RCC 7860 (cell line): ENCODE data around the gene CKS1B.
A peak's percentile ranks its signal among the peaks of the same experiment; 100 is the strongest.

Experiments
- DNase-seq: peaks from one replicate; pipeline ENCODE4 v3.0.0-alpha.2; 2015; ENCODE audit warnings: low spot score
- FAIRE-seq: peaks from 2 replicates; lab custom pipeline; 2012; peaks lifted over from hg19 to GRCh38; lab: Jason Lieb, UNC

Gene CKS1B

DNA sequence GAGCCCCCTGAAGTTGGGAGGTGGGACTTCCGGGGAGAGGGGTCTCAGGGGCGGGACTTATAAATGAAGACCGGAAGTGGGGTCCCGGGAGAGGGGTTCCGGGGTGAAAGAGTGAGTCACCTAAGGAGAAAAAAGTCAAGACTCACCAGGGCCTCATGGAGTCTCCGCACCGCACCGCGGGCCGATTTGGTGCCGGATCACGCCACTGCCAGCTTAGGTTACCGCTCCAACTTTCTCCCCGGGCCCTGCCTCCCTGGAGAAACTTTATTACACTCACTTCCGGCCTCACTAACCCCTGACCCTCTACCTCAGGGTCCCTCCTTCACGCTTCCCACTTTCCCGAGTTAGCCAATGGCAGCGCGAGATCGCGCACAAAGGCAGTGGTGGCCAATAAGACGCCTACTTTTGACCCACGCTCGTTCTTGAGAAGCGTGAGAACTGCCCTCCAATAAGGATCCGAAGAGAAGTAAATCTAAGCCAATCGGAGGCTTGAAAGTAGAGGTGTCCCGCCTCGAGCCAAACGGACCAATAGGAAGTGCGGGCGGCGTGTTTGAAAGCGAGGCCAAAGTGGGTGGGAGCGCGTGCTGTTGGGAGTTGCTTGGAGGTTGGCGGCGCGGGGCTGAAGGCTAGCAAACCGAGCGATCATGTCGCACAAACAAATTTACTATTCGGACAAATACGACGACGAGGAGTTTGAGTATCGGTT, at the start of gene CKS1B:
Gene CKS1B (plus strand): TSS at position 580 of the 706 bp plus-strand sequence. CDS start 65 bp downstream, at position 645.
- FAIRE-seq: peak; percentile 96
- DNase-seq: peak; percentile 100

DNA sequence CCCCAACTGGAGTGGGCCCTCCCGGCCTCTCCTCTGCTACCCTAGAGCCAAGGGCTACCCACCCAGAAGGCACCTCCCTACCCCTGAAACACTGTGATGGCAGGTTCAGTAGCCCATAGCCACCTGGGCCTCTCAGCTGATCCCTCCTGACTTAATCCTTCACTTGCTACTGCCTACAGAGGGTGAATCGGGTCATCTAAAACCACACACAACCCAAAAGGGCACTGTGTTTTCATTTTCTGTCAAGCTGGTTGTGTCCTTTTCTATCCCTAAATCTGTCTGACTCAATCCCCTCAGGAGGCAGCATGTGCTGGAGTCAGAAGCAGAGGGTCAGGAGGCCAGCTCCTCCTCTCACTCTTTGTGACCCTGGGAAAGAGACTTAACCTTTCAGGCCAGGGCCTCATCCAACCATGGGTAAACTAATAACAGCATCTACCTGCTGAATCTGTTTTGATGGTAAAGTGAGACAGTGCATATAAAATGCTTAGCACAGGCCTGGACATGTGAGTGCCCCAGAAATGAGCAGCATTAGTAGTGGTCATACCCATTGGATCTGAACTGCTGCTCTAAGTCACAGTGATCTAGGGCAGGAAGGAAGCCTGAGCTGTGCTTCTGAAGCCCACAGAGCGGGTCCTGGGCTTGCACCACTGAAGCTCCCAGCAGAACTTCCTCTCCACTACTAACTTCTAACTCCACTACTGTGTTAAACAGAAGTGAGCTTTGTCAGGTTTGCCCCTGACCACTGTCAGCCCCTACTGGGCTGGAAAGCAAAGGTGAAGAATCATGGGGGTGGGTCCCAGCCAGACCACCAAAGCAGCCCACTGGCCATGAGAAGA, 48.9 kb upstream of the CKS1B start:
- FAIRE-seq (no peak), DNase-seq (no peak)

DNA sequence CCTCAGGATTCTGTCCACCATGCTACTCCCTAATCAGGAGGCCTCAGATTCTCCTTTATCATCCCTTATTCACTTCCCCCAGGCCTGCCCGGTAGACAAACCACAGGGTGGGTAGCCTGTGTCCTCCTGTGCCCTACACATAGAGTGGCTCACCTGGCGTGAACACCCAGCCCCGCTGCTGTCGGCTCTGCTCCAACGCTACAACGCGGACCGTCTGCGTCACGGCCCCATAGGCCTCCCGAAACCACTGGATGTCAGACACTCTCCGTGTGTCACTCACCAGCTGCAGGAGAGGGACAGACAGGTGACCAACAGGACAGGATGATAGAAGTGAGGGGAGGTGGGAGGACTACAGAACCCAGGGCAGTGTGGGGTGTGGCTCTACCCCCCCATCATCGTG, 48.3 kb upstream of the CKS1B start:
- DNase-seq (no peak), FAIRE-seq (no peak)

DNA sequence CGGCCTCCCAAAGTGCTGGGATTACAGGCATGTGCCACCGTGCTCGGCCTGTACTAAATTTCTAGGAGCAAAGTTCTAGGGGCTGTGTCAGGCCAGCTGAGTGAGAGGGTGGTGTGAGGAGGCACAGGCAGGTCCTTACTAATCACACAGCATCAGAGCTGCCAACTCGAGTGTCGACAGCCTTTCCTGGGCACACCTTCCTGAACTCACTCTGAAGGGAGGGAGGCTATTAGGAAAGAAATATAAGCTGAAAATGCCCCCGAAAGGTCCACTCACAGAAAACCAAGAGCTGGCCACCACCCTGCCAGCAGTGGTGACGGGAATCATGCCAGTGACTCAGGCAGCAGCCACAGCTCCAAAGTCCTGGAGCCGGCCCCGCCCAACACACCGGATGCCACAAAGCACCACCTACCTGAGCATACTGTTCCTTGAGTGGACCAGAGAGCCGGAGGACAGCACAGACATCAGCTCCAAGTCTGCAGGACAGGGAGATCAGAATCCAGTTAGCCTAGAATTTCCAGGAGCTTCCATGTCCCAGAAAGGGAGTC, 42.5 kb upstream of the CKS1B start:
- DNase-seq (peak; percentile 74), FAIRE-seq (peak; percentile 78)

DNA sequence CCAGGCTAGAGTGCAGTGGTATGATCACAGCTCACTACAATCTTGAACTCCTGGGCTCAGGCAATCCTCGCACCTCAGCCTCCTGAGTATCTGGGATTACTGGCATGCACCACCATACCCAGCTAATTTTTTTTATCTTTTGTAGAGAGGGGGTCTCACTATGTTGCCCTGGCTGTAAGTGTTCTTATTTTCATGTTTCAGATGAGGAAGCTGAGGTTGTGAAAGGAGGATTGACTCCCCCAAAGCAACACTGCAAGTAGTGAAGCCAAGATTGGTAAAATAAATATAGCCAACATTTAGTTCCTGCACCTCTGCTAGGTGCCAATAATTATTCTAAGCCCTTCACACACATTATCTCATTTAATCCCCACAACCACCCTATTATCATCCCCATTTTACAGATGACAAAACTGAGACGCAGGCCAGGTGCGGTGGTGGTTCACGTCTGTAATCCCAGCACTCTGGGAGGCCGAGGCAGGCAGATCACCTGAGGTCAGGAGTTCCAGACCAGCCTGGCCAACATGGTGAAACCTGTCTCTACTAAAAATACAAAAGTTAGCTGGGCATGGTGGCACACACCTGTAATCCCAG, 40.0 kb upstream of the CKS1B start:
- FAIRE-seq: no peak
- DNase-seq: no peak

DNA sequence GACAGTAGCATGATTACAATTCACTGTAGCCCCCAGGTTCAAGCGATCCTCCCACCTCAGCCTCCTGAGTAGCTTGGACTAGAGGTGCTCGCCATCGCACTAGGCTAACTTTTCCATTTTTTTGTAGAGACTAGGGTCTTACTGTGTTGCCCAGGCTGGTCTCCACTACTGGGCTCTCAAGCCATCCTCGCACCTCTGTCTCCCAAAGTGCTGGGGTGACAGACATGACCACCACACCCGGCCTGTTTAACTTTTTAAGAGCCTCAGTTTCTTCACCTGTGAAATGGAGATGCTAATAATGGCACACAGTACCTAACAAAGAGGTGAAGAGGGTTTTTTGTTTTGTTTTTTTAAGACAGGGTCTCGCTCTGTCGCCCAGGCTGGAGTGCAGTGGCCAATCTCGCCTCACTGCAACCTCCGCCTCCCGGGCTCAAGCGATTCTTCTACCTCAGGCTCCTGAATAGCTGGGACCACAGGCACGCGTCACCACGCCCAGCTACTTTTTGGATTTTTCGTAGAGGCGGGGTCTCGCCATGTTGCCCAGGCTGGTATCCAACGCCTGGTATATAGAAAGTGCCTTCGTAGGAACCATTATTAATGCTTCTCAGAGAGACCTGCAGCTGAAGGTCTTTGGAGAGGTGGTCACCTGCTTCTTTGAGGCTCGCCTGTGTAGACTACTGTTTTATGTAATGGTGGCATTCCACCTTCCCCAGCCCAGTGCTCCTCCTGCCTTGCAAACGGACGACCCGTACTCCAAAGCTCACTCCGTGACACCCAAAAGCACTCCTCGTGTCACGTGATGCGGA, 38.5 kb upstream of the CKS1B start:
- no peak for FAIRE-seq
- DNase-seq: no peak

DNA sequence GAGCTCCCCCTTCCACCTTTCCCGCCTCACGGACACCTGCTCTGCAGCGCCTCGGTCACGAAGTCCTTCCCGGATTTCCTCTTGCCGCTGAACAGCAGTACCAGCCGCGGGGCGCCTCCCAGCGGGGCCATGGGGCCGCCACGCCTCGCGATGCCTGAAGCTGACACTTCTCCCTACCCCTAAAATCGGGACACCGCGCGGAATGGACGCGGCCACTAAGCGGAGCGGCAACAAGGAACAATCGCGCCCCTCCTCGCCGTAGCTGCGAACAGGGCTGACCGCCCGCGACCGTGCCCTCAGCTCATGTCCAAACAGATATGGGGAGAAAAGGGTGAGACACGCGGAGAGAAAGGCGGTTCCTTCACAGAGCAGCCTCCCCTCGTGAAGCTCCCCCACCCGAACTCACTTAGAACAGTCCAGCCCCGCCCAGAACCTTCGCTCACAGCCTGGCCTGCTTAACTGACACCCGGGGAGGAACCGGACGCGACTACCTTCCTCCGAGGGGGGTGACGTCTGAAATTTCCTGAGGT, 37.9 kb upstream of the CKS1B start, which contains the start of gene PMVK:
Gene PMVK (minus strand): TSS at position 165 of the 530 bp plus-strand sequence. CDS start 34 bp downstream, at position 131.
- no peak for FAIRE-seq

DNA sequence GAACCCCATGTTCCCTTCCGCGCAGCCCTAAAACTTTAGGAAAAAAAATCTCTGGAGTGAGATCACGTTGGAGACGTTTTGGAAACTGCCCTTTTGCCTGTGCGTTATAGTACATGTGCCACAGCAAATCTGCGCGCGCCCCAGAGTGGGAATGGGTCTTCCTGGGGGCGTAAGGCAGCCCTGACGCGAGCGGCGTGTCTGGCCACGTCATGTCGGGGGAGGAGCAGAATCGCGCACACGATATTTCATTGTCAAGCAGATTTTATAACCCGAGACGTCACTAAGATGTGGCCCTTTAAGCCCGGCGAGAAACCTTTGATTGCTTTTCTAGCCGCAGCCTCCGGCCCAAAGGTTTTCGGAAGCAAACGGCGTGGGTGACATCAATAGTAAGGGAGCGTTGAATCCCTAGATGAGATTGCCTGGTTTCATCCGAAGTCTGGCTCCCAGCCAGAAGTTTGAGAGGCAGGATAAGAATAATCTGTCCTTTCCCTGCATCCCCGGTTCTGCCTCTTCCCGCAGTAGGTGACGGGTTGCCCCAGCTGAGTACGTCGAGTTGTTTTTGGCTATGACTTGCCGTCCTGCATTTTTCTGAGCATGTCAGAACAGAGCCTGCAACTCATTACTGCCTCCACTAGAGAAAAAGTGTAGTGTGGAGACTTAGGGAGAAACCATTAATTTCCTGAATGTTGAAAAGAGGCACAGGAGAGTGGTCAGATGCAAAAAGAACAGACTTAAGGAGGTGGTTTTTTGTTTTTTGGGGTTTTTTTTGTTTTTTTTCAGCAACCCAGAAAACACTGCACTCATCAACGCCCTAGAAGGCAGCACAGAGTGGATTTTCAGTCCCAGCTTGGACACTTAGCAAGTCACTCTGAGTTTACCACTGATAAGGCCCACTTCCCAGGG, 37.1 kb upstream of the CKS1B start:
- no peak for FAIRE-seq
- DNase-seq: peak; percentile 79

More for the DNA sequence above, 37.9 kb upstream of the CKS1B start, which contains the start of gene PMVK:
- peak; percentile 84 for DNase-seq

DNA sequence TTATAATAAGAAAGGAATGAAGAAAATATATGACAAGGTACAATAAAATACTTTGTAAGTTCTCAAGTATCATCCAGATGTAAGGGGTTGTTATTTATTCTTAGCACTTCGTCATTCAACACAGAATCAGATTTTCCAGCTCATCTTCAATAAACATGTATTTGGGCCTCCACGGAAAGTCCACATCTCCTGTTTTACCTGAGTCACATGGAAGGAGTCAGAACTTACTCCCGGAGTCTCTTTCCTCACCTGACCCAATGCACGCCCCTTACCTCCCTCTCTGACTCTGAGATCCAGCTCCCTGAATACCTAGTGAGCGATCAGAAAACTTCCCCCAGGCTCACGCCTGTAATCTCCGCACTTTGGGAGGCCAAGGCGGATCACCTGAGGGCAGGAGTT, 36.5 kb upstream of the CKS1B start:
- FAIRE-seq (no peak), DNase-seq (no peak)

DNA sequence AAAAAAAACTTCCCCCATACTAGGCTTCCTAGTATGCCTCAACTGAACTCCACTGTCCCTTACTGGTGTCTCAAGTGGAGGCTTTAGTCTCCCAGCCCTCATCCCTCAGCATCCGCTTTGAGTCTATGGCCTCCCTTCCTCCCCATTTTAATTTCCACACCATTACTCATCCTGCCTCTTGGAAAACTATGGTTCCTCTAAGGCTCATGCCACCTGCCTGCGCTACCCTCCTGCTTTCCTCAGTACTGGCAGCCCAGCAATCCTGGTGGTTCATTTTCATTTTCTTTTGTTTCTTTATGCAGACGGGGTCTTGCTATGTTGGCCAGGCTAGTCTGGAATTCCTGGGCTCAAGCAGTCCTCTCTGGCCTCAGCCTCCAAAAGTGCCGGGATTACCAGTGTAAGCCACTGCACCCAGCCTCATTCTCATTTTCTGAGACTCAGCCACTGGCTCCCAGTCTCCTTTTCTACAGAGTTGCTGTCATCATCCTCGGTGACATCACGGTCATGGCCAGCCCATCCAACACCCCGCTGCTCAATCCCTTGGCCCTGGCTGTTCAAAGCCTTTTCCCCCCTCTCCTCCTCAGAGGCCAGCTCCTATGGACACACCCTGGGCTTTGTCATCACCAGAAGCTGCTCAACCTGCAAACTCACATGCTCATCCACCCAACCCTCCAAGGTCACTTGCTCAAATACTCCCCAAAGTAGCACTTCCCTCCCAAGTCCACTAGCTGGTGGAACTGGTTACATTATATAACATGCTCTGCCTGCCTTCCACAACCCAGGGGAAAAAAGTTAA, 35.7 kb upstream of the CKS1B start:
- FAIRE-seq: no peak
- DNase-seq: no peak

DNA sequence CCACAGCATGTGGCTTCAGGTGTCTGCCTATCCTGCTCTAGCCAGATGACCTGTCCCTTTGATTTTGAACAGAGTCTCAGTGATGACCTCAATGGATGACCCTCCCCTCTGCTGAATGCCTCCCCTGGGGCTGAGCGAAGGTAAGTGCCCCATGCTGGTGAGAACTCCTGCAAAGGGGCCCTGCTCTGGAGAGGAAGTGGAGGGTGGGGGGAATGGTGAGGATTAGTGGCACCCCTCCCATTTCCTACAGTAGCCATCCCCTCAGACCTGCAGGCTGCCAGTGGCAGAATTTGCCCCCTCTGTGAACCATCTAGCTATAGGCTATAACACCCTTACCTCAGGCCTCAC, 34.3 kb upstream of the CKS1B start:
- DNase-seq (no peak), FAIRE-seq (no peak)

DNA sequence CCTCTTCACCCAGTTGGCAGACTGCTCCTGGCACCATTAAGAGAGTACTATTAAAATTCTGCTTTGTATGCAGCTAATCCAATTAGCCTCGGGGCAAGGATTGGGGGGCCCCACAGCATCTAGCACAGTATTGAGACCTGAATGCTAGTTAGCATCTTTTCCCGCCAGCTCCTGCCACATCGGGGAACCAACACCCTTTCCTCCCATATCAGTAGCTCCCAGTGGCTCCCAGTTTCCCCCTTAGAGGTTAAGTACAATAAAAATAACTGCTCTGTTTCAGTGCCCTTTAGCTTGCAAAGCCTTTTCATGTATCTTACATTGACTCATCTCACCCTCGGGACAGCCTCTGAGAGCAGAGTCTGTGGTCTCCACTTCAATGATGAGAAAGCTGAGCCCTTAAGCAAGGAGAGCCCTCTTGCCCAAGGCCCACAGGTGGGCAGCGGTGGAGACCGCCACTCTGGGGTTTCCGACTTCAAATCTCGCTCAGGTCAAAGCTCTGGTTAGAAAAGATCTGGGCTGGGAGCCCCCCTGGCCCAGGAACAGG, 33.8 kb upstream of the CKS1B start:
- DNase-seq (no peak), FAIRE-seq (no peak)

DNA sequence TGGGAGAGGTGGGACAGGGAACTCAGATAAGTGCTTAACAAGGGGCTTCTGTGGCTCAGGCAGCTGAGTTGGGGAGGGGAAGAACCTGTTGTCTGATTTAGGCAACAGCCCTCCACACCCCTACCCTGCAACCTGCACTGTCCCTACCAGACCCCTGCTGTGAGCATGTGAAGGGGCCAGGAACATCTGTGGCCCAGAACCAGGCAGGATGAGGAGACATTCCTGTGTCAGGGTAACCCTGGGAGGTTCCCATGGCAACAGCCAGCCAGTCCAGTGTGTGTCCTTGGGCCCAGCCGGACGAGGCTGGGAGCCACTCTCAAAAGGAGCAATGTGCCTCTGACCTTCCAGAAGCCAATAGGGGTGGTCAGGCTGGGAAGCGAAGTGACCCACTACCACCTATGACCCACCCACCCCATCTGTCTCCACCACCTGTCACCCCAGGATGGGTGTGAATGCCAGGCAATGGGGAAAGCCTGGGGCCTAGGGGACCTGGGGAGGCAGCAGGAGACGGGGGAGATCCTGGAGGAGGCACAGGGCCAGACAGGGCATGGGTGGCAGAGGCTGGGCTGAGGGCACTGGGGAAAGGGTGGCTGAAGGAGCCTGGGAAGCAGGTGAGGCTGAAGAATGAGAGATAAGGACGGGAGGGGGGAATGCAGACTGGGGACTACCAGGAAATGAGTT, 33.0 kb upstream of the CKS1B start:
- FAIRE-seq (no peak), DNase-seq (no peak)

DNA sequence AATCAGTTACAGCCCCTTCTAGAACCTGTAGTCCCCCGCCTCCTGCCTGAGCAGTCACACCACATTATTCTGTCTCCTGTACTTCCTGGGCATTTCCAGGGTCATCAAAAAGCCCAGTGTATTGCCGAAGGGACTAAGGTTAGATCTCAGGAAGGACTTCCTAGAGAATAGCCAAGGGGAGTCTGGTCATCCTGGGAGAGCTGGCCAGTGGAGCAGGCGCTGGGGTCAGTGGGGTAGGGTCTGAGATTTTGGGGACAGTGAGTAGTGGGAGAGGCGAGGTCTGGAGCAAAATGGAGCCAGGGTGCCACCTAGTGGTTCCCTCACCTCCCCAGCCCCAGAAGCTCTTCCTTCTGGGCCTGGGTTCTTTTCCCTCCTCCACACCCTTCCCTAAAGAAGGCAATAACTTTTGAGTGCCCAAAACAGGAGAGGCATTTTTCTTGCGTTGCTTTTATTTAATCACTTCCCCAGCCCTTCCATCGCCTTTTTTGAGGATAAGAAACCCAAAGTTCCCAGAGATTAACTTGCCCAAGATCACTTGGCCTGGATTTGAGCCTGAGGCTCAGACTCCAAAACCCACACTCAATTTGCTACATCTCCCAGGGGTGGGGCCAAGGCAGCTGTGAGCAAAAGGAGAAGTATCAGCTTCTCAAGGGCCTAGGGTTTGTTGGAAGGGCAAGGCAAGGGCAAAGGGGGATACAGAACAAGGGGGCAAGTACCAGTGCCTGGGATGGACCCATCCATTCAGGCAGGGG, 30.7 kb upstream of the CKS1B start:
- peak; percentile 4 for DNase-seq
- FAIRE-seq: no peak

DNA sequence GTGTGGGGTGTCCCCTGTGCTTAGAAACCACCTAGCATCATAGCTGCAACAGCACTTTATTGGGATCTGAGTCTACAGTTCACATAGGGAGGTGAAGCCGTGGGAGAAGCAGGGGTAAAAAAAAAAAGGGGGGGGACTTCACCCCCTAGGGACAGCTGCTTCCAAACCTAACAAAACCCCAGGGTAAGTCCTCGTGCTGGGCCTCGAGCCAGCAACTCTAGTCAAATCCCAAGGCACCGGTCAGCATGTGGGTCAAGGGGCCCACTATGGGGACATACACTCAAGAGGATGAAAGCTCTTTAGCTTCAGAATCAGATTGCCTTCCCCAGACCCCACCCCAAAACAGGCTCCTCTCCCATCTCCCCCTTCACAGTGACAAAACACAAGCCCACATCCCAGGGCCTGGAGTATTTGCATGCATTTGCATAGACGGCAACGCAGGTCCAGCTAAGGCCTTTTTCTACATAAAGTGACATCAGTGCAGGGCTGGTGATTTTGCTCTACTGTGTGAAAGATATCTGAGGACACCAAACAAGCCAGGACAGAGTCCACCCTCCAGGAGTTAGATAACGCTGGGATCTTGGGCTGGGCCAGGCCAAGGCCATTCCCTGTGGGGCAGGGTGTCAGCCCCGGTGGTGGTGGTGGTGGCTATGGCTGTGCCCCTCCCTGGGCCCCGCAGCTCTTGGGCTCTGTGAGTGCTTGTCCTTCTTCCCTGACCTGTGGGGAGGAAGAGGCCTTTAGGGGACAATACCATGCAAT, 29.9 kb upstream of the CKS1B start:
- FAIRE-seq (no peak), DNase-seq (no peak)
